HG03575 (cell line): ENCODE data around the gene MYO5B.

Experiments used
- ATAC-seq: cut with Tn5 transposase; IDR thresholded peaks from one replicate; pipeline ENCODE4 v1.9.1; 2021; ENCODE audit not compliant: unreplicated experiment, insufficient number of reproducible peaks, low FRiP score; ENCODE audit errors: extremely low read depth

MYO5B gene

DNA sequence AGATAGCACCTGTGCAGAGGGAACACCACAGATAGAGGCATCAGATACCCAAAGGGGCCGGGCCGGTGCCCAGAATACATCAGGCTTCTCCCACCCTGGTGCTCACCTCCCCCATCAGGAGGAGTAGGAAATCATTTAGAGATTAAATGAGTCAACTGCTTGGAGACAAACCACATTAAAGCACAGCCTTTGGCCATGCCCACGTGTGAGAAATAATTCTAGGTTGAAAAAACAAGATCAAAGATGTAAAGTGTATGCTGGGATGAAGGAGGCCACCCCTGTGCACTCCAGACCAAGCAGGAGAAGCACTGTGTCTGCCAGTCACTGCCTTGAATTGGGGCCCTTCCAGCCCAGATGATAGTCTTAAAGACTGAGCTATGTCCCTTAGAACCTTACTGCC is 228.9 kb downstream of the MYO5B start:
- no peak for ATAC-seq

- no peak for ATAC-seq
Measured at GRCh38 chr18:49963217-49963616, 231.7 kb downstream of the MYO5B start.

- ATAC-seq: no peak
Measured at GRCh38 chr18:49961271-49961670, 233.7 kb downstream of the MYO5B start.

- ATAC-seq: no peak
Measured at GRCh38 chr18:49960376-49960775, 234.6 kb downstream of the MYO5B start.

DNA sequence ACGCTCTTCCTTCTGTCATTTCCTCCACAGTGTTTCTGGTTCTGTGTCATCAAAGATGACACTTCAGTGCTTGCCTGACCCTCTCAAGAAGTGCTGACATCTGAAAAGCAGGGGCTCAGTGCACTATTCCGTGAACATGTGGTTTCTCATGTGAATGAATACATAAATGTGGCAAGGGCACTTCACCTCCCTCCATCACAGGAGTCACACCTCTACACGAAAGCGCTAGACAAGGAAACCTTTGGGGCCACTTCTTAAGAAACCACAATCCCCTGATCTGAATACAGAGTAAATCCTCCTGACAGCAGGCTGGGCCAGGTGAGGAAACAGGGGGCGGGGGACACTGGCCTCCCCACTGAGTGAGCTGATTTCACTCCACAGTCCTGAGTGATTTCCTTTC is 235.8 kb downstream of the MYO5B start:
- no peak for ATAC-seq

- ATAC-seq: no peak
Measured at GRCh38 chr18:49955263-49955662, 239.7 kb downstream of the MYO5B start.

DNA sequence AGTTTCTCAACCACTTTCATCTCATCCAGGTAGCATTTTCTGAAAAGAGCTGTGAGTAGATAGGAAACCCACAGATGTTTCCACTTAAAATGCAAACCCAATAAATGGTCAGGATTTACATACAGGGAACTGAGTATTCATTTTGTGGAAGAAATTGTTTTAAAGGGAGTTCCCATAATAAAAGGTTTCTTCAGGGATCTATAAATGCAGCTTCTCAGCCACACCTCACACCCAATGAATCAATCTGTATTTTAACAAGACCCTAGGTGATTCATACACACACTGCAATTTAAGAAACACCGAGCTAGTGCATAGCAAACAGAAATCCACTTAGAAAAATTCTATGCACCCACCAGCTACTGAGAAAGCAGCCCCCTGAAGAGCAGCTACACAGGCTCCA is 241.6 kb downstream of the MYO5B start:
- no peak for ATAC-seq

DNA sequence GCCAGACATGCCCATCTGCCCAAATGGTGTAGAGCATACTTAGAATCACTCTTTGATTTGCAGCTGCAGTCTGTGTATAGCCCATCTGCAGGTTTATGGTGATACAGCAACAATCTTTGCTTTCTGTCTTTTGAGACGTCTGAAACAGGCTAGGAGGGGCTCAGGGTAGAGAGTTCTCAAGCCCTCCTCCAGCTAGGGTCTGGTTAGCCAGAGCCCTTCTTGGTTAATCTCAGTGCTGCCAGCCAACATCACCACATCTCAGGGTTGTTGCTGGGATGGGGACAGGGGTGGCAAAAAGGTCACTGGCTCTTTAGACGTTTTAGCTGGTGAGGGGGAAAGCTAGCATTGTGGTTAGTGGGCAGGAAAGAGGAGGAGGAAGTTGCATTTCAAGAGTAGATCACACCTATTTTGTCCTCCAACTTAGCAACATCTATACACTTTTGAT is 245.0 kb downstream of the MYO5B start:
- no peak for ATAC-seq

DNA sequence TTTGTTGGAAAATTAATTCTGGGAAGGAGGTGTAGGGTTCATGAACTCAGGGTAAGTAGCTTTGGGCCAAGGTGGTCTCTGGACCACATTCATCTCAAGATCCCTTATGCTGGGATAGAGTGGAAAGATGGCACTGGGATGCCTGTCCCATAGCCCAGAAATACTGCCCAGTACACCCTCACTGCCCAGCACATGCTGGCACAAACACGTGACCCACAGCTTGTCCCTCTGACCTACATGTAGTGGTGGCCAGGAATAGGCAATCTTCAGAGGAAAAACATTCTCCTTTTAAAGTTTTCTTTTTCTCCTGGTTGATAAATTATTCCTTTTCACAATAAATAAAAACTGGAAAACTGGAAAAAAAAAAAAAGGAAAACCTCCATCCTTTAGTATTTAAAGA is 246.0 kb downstream of the MYO5B start:
- no peak for ATAC-seq

DNA sequence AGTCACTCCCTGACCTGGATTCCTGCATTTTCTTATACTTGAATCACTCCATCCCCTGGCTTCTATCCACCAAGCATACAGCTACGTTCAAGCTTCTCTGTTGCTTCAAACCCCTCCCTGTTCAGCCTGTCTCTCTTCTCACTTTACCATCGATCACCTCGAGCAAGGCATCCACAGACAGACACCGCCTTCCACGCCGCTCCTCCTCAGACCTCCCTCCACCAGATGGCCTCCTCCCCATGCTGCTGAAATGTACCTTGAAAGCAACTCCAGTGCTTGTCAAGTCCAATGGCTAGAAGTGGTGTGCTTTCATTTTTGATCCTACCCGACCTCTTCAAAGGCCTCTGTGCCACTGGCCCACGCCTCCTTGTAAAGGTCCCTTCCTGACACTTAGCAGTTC is 250.3 kb downstream of the MYO5B start:
- ATAC-seq: no peak

DNA sequence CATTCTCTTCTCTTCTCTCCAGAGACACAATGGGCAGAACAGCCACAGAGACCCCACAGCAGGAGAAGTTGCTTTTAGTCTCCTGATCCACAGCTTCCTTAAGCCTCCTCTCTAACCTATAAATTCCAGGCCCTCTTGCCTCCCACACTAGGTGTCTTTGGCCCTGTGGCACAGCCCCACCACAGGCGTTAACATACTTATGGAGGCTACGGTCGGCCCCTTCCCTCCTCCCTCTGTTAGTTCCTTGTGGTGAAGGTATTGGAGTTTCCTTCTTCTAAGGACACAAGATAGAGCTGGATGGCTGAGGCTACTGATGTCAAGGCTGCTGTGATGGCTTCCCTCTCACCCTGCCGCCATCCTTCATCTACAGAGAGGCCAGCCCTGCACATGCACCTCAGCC is 258.1 kb downstream of the MYO5B start:
- ATAC-seq: no peak

DNA sequence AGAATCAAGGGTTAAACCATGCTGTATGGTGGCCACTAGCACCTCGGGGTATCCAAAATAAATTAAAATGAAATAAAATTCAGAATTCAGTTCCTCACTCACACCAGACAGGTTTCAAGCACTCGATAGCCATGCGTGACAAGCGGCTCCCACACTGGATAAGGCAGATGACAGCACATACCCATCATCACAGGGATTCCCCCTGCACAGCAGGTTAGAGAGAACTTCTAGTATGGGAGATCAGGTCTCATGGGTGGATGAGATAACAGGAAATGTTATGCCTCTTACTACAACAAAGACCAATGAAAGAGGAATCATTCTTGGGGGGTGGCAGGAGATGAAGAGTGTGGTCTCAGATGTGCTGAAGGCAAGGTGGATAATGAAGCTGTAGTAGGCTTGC is 259.7 kb downstream of the MYO5B start:
- no peak for ATAC-seq

DNA sequence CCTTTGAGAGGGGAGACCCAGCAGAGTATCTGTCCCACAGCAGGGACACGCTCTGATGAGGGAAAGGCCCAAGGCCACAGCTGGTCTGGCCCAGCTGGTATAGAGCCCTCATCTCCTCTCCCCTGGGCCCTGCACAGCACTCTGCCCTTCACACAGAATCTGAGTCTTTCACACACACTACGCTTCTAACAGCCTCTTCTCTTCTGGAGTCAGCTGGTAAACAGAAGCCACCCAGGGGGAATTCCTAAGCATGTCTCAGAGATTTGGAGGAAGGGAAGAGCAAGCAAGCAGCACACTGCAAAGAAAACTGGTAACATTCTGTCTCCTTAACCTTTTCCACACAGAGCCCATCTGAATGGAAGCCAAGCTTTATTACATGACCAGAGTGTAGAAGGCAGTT is 260.5 kb downstream of the MYO5B start:
- no peak for ATAC-seq

GRCh38 chr18:49933530-49934128 is 261.3 kb downstream of the MYO5B start:
- ATAC-seq: no peak

- ATAC-seq: no peak
Measured at GRCh38 chr18:49931760-49932159, 263.2 kb downstream of the MYO5B start.

DNA sequence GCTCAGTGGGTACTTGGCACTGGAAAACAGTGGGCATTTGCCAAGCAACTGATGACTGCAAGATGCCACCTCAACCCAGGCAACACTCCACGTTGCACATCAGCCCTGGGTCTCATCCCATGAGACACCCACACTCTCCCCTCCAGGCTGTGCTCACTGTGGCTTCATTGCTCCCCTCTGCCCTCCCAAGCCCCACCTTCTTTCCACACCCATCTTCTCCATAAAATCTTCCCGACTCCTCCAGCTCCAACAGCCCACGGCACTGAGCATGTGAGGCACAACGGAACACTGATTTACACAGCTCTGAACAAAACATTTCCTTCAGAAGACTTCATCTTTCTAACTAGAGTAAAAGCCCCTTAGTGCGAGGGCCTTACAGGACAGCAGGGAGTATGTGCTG is 263.8 kb downstream of the MYO5B start:
- ATAC-seq: no peak

DNA sequence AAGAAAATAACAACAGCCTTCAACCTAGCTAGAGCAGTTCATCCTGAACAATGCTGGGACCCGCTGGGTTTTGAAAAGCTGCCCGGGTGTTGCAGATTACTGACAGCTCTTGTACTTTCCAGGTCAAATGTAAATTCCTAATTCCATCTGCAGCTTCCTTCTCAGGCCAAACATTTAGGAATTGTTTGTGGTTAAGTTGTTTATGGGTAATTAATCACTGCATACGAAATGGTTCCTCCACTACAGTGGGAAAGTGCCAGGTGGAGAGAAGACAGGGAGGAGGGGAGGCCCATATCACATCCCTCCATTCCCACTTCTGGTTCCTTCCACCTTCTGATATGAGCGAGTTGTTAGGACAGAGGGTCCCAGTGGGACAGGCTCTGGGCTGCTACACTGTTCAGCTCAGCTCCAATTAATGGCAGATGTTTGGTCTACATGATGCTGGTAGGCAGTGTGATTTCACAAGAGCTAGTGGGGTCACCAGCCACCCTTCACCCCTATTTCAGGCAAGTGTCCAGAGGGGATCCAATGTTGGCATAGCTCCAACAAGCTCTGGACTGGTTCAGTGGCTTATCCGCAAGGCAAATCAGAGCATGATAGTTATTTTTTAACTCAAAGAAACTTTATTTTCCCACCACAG is 268.7 kb downstream of the MYO5B start:
- ATAC-seq: no peak

GRCh38 chr18:49924293-49924983 is 270.5 kb downstream of the MYO5B start:
- ATAC-seq: no peak

DNA sequence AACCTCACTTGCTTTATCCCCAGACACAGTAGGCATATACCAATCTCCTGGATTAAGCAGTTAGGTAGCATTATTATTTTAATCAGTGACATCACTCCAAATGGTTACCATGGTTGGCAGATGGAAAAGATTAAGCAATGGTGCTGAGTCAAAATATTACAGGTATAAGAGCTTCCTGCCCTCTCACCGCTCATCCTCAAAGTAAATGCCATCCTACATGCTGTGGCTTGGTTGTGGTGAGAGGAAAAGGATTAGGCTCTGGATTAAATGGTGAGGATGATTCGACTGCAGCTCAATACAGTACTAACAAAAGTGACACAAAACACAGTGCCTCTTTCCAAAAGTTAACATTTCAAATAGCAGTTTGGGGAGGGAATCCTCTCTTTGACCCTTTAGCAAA is 272.7 kb downstream of the MYO5B start:
- ATAC-seq: no peak

DNA sequence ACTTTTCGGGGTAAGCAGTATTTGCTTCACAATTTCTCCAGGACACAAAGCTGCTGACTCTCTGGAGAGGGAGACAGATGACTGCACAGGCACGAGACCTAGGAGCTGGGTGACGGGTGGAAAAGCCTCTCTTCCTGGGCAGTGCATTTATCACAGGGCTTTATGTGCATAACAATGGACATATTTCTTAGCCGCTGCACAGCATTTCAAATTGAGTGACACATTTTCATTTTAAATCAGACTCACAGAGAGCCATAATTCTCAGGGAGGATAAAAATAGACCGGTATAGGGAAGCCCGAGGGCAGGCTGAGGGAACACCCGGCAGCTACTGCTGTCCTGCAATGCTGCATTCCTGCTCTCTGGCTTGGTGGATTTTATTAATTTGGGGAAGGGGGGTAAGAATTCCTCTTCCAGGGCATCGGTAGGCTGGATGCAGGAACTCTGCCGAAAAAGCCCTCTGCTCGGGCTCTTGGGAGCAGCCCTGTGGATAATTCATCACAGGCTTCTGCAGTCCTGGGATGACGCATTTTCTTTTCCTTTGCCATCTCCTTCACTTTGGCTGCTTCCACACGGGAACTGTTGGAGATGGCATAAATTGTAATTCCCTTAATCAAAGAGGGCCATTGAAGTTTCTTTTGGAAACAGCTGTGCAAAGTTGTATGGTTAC is 273.5 kb downstream of the MYO5B start:
- no peak for ATAC-seq
